HG02642 (cell line): ENCODE results near the gene METTL26.

Experiments
- ATAC-seq: cut with Tn5 transposase; IDR thresholded peaks from one replicate; pipeline ENCODE4 v1.9.1; 2021; ENCODE audit warnings: mild to moderate bottlenecking; ENCODE audit not compliant: unreplicated experiment, poor library complexity

The METTL26 gene

DNA sequence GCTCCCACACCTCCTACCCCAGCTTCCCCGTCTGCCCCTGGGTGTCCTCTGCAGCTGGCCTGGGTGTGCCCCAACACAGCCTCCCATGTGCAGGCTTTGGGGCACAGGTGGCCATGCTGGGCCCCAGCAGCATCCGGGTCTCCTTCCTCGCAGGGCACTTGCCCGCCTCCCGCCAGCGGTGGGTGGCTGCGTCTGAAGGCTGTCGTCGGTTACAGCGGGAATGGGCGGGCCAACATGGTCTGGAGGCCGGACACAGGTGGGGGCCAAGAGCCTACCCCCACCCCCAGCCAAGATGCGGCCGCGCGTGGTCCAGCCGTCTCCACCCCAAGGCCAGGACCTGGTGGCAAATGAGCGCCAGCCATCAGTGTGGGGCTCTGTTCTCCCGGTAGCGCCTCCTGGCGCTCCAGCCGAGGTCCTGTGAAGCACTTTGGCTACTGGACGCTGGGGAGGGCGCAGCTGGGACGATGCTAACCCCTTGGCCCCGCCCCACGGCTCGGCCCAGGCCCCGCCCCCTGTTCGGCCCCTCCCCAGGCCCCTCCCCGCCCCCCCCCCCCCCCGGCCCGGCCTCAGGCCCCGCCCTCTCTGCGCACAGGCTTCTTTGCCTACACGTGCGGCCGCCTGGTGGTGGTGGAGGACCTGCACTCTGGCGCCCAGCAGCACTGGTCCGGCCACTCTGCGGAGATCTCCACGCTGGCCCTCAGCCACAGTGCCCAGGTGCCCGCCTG lies 24.5 kb upstream of the METTL26 start:
- peak; percentile 47 for ATAC-seq

DNA sequence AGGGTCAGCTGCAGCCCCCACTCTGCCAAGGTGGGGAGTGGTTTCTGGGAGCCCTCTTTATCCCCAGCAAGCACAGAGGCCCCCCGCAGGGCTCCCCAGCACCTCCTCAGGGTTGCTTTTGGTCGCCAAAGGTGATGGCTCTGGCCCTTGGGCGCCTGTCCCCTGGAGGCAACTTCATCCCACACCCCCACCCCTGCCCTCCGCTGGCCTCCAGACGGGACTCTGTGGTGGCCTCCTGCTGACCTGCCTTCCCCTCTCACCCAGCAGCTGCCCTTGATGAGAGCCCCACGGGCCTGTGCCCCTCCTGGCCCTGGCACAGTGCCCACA lies 24.0 kb upstream of the METTL26 start:
- ATAC-seq: no peak

DNA sequence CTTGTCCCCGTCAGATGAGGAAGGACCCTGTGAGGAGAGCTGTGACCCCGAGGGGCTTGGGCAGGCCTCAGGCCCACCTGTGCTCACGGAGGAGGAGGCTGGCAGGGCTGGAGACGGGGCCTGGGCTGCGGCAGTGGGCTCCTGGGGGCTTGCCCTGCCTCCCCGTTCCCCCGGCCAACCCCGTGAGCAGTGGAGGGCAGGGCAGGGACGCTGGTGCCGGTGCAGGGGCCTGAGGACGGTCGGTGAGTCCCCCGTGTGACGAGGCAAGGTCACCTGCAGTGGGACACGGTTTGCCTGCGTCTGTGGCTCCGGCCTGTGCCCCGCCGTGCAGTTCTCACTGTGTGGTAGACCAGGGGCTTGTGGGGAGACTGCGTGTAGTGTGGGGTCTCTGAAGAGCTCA lies 23.5 kb upstream of the METTL26 start:
- no peak for ATAC-seq

DNA sequence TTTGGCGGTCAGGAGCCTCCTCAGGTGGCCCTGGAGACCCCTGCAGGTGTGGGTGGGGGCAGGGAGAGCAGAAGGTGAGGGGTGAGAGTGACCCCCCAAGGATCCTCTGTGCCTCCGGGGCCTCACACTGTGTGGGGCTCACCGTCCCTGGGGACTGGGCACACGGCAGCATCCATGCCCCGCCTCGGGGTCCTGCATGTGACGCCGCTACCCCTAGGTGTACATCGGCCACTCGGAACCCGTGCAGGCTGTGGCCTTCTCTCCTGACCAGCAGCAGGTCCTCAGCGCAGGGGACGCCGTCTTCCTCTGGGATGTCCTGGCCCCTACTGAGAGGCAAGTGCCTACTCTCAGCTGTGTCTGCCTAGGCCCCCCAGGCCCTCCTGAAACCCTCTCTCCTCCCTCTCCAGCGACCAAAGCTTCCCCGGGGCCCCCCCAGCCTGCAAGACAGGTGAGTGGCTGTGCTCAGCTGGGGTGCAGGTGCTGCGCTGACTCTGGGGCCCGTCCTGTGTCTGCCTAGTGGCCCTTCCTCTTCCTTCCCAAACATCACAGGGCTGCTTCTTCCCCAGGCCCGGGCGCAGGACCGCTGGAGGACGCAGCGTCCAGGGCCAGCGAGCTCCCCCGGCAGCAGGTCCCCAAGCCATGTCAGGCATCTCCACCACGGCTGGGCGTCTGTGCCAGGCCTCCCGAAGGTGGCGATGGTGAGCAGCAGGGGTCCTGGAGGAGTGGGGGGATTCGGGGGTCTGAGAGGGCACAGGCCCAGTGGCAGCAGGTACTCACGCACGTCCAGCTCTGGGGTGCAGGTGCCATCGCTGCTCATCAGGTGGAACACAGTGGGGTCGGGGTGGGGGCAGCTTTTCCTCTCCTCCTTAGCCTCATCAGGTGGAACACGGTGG lies 22.8 kb upstream of the METTL26 start:
- ATAC-seq: no peak

DNA sequence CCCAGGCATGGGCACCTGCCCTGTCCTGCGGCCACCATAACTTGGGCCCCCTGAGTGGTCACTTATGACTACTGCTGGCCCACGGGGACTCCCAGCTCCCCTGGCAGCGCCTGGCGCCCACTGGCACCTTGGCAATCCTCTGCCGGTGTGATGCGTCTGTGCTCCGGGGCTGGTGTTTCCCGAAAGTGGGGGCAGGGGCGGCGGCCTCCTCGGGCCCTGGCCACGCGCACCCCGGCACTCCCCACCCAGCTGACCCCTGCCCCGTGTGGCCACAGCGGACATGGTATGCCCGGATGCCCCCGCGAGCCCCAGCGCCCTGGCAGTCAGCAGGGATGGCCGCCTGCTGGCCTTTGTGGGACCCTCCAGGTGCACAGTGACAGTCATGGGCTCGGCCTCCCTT lies 21.4 kb upstream of the METTL26 start:
- no peak for ATAC-seq

DNA sequence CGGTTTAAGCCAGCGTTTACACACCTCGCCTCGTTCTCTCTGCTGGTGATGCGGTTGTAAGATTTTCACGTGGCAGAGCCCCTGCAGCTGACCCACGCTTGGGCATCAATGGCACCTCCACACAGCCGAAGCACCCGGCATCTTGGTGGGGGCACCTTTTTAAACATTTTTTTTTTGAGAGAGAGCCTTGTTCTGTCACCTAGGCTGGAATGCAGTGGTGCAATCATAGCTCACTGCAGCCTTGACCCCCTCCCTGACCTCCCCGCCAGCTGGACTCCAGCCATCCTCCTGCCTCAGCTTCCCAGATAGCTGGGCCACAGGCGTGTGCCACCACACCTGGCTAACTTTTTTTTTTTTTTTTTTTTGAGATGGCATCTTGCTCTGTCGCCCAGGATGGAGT lies 17.9 kb upstream of the METTL26 start:
- no peak for ATAC-seq

DNA sequence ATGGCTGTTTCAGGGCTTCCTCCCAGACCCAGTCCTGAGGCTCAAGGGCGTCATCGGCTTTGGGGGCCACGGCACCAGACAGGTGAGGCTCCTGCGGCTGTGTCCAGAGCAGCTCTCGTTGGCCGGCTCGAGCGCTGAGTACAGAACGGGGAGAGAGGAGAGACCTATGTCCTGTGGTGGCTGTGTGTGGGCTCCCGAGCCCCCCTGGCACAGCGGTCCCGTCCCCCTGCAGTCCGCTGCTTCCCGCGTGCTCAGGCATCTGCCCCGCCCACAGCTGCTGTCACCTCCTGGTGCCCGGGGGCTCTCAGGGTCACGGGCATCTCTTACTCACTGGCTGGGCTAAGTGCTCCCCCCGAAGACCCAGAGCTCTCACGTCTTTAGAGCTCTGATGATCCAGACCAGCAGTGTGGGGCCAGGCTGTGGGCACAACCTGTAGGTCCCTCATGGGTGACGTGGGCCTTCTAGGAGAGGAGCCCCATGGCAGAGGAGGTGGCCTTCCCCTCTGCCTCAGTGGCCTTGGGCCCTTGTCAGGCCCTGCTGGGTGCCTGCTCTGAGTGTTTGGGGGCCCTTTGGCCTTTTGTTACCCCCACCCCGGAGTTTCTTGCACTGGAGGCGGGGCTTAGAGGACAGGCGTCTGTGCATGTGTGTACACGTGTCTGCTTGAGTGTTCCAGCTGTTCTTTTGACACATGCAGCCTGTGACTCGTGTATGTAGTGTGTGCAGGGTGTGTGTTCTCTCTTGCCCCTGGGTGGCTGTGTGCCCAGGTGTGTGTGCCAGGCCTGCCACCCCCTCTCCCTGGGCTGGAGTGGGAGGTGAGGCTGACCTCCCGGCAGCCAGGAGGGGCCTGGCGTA lies 16.6 kb upstream of the METTL26 start:
- ATAC-seq: no peak

DNA sequence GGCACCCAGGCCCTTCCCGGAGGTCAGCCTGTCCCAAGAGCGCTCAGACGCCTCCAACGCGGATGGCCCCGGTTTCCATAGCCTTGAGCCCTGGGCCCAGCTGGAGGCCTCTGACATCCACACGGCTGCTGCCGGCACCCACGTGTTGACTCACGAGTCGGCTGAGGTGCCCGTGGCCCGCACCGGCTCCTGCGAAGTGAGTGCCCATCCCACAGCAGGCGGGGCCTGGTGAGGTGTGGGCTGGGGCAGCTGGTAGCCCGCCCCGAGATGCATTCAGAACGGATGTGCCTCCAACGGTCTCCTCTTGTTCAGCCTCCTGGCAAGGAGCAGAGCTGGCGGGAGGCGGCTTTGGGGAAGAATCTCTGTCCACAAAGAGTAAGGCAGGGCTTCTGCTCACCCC lies 15.7 kb upstream of the METTL26 start:
- no peak for ATAC-seq

DNA sequence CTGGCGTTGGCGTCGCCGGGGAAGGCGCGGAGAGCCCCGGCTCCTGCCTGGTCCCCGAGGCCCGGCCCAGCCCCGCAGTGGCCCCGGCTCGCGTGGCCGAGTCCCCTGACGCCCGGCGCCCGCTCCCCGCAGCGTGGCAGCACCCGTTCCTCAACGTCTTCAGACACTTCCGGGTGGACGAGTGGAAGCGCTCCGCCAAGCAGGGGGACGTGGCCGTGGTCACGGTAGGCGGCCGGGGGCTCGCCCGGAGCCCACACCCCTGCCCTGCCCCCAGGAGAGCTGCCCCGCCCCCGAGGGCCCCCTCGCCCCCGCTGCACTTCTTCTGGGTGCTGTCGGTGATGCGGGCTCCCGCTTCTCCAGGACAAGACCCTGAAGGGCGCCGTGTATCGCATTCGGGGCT lies 13.5 kb upstream of the METTL26 start:
- peak; percentile 19 for ATAC-seq

DNA sequence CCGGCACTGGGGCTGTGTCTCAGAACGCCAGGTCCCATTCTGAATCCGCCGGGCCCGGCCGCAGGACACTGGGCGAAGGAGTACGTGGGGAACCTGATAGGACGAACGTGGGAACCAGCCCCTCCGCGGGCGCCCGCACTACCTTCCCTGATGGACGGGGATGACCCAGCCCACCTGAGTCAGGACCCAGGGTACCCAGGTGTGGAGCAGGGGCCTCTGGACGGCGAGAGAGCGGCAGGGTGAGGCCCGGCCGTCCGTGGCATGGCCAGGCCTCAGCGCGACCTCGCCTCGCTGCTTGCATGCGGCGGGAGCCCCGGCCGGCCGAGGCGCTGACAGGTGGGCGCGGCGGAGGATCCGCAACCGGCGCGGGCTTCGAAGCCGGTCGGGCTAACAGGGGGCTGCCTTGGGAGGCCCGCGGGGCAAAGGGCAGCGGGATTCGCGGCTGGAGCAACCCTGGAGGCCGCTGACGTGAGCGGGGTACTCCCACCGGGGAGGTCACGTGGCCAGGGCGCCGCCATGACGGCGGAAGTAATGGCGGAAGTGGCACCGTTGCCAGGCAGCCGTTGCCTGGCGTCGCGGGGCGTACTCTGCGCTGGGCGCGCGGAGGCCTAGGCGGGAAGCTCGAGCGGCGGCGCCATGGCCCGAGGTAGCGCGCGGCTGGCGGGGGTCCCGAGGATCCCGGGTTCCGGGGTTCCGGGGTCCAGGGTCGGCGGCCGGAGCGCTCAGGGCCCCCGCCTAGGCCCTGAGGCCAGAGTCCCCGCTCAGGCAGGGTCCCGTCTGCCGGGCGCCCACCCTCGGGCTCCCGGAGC lies 12.9 kb upstream of the METTL26 start, which contains the start of gene WDR90:
WDR90 (plus strand) TSS at position 585 of the 809 bp plus-strand sequence; CDS start at position 637, 52 bp downstream.
- ATAC-seq: peak; percentile 76

DNA sequence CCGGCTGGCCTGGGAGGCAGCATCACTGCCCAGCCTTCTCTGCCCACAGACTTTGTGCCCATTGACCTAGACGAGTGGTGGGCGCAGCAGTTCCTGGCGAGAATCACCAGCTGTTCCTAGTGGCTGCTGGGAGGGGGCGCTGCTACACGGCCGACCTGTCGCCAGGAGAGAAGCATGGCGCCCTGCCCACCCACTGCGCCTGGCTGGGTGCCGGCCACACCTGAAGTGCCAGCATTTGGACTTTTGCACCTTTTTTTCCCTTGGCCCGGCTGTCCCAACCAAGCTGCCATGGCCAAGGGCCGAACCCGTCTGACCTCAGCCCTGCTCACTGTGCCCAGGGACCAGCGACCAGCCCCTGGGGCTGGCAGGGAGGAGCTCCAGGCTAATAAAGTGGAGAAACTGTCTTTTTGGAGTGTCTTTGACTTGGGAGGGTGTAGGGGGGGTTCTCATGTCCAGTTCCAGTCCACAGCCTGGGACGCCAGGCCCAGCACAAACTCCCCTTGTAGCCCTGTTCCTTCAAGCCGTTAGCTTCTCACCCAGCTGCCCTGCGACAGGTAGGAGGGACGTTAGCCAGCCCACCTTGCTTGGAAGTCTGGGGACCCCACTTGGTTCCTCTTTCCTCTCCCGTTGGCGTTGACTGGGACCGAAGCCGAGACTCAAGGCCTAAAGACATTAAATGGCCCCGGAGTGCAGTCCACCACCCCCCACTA lies 12.1 kb upstream of the METTL26 start:
- no peak for ATAC-seq

DNA sequence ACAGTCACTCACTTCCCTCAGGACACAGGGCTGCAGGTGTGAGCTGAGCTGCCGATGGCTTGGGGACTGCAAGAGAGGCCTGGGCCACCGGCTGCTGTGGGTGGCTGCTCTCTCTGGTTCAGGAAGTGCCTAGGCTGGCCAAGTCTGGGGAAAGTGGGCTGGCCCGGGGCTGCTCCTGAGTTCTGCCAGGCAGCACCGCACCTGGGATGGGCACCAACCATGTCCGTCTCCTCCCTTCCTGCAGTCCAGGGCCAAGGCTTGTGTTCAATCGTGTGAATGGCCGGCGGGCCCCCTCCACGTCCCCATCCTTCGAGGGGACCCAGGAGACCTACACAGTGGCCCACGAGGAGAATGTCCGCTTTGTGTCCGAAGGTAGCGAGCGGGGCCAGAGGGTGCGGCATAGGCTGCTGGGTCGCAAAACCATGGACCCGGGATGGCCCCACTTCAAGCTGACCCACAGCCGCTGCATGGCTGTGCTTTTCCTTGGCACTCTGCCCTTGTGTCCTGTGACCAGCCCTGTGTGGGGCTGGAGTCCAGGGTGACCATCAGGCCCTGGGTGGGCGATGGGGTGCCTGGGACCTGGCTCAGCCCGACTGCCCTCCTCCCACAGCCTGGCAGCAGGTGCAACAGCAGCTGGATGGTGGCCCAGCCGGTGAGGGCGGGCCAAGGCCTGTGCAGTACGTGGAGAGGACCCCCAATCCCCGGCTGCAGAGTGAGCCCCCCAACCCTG lies 11.2 kb upstream of the METTL26 start:
- no peak for ATAC-seq

DNA sequence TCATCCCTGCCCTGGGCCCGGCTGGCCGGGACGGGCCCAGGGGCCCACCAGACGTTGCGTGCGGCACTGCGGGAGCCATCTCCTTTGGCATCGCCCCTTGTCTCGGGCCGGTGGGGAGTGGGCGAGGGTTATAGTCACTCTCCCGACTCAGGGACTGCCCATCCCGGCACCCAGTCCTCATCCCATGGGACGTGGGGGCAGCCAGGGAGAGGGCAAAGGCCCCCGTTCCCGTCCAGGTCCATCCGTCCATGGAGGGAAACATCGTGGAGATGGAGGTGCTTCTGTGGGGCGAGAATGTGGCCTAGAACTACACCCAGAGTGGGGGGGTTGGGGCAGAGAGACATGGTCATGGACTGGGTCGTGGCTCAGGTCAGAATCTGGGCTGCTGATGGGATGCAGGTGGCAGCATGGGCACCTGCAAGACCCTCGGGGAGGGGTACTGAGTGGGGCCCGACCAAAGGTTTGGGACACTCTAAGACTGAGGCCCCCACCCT lies 10.6 kb upstream of the METTL26 start:
- ATAC-seq: no peak

DNA sequence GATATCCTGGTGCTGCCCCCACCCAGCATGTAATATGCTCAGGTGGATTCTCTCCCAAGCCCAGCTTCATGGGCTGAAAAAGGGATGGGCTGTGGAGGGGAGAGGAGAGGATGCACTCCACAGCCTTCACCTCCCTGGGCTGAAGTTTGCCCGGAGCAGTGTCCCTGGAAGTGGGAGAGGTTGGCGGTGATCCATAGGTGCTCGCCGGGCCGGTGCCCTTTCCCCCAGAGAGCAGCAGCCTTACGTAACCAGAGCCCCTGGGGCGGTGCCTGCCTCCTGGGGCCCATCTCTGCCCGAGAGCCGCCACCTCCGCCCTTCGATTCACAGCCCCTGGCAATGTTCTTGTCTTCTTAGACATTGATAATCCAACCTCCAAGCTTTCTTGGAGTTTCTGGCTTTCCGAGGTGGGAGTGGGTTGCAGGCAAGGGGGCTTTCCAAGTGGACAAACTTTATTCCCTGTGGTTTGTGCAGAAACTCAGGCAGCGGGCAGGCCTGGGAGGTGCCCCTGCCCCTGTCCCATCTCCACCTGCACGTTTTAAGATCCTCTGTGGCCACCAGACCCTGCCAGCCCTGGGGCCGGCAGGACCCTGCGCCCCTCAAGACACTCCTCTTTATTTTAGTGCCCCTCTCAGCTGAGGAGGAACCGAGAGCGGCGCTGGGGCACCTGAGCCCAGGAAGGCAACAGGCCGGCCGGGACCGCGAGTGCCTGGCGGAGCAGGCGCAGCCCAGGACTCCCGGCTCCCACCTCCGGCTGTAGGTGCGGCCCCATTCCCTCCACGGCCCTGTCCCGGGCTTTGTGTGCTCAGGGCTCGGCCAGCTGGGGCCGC lies 10.0 kb upstream of the METTL26 start:
- ATAC-seq: no peak

DNA sequence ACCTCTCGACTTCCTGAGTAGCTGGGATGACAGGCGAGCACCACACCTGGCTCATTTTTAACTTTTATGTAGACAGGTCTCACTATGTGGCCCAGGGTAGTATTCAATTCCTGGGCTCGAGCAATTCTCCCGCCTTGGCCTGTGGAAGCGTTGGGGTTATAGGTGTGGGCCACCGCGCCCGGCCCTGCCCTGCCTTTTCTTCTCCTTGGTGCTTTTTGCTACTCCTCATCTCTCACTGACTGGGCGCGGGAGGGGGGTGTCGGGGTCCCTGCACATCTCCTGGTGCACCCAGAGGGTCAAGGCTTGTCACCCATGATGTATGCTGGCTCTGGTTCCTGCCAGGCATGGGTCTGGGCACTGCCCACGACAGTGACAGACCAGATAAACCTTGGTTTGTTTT lies 8.5 kb upstream of the METTL26 start:
- ATAC-seq: no peak

DNA sequence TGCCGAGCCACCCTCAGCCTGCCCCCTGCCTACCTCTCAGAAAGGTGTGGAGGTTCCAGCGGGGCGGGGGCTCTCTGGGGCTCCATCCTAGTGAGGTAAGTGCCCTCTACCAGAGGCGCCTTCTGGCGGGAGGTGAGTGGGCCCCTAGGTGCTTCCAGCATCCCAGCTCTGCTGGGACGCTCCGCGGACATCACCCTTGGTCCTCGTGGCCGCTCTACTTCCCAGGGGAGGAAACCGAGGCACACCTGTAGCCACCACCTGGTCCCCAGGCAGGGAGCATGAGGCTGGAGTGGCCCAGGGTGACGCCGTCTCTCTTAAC lies 6.9 kb upstream of the METTL26 start:
- no peak for ATAC-seq

DNA sequence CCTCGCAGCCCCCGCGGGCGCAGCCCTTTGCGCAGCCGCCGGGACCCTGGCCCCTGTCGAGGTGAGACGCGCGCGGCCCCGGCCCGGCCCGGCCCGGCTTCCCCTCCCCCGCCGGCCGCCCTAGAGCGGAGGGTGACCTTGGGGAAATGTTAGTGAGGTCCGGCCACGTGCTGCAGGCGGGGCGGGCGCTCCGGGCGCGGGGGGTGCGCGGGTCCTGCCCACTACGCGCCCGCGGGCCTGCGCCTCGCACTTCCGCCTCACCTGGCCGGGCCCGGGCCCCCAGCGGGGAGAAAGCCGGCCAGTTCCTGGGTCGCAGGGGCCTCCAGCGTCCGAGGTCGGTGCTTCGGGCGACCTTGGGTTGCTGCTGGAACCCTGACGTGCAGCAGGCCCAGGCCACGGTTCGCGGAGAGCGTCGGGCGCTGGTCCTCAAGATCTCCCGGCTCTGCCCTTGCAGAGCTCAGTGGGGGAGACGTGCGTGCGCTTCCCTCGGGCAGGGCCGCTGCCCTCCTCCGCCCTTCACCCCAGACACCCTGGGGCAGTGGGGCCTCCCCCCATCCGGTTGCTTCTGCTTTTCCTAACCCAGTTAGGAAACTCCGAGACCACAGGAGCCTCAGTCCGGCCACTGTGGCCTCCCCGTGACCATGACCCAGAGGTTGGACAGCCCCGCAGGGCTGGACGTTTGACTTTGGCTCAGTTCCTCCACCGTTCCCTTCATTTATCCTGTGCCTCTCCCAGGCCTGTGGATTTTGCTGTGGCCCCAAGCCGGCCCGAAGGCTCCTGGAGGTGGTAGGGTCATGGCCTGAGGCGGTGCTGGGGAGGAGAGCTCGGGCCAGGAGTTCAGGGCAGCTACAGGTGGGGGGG lies 6.3 kb upstream of the METTL26 start:
- peak; percentile 47 for ATAC-seq
